HG02571 (cell line): ENCODE data around the gene CLUH.
"Not testable (repeated sequence)": the region's sequence is repeated elsewhere in the genome, so short reads cannot be mapped to it uniquely, and the experiment has no call there.

Experiments used
- ATAC-seq: cut with Tn5 transposase; IDR thresholded peaks from one replicate; pipeline ENCODE4 v1.9.1; 2021; ENCODE audit warnings: mild to moderate bottlenecking, moderate library complexity; ENCODE audit not compliant: unreplicated experiment

Gene CLUH

GRCh38 chr17:2703606-2704005, 8.0 kb downstream of the CLUH start:
- no peak for ATAC-seq

- ATAC-seq: no peak
Observed at GRCh38 chr17:2703181-2703580, 8.4 kb downstream of the CLUH start.

GRCh38 chr17:2701996-2702741, 9.4 kb downstream of the CLUH start:
- no peak for ATAC-seq

- no peak for ATAC-seq
Observed at GRCh38 chr17:2701161-2701995, 10.2 kb downstream of the CLUH start.

- ATAC-seq: no peak
Observed at GRCh38 chr17:2700491-2701141, 10.9 kb downstream of the CLUH start.

- no peak for ATAC-seq
Observed at GRCh38 chr17:2700030-2700490, 11.5 kb downstream of the CLUH start.

GRCh38 chr17:2699216-2699805, 12.3 kb downstream of the CLUH start:
- ATAC-seq: not testable (repeated sequence)

- ATAC-seq: no peak
Observed at GRCh38 chr17:2697611-2698162, 13.9 kb downstream of the CLUH start.

GRCh38 chr17:2695961-2696760, 15.4 kb downstream of the CLUH start:
- no peak for ATAC-seq

GRCh38 chr17:2695243-2695960, 16.2 kb downstream of the CLUH start:
- no peak for ATAC-seq

- no peak for ATAC-seq
Observed at GRCh38 chr17:2694381-2695242, 17.0 kb downstream of the CLUH start.

GRCh38 chr17:2693561-2694380, 17.8 kb downstream of the CLUH start:
- ATAC-seq: no peak

GRCh38 chr17:2692781-2693135, 18.8 kb downstream of the CLUH start:
- ATAC-seq: no peak

- no peak for ATAC-seq
Observed at GRCh38 chr17:2691965-2692780, 19.4 kb downstream of the CLUH start.

- no peak for ATAC-seq
Observed at GRCh38 chr17:2691069-2691871, 20.3 kb downstream of the CLUH start.
